ENCODE measurements around the gene IGFL4. TPM values are rescaled to one million over a fixed set of nuclear protein-coding genes. Genes with fewer than 3 reads are reported as not detected.
A peak's percentile ranks its signal among the peaks of the same experiment; 100 is the strongest.

Gene IGFL4
- total and polyA plus RNA-seq, 2 of the 8 experiments (the other 6 are each of a cell fraction or from before 2014, with no cell fraction given), result 0.05 to 0.11 TPM

DNA sequence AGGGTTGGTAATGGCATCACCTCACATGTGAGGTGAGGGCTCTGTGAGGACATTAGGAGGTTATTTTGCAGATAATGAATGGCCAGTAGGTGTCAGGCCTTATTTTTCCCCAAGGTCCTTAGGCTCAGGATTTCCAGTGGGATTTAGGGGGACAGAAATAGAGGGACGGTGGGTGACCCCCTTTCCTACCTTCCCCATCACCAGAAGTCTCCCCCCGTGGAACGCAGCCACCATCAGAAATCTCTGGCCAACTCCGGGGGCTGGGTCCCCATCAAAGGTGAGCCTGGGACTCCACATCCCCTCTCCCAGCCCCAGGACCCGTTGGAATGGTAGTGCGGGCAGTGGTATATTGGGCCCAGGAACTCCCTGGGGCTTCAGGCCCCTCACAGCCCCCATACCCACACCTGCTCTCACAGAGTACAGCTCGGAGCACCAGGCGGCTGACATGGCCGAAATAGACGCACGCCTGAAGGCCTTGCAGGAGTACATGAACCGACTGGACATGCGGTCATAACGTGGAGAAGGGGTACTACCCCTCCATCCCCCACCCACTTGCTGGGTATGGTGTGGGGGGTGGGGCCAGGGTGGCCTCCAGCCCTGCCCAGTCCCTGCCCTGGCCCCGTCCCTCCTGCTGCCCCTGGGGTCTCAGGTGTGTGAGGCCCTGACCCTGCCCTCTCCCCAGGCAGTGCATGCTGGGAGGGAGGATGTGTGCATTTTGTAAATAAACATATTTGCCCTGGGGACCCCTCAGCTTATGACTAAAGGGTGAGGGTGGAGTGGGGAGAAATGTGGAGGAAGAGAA lies 22.7 kb downstream of the IGFL4 start:
- Histone ChIP-seq H3K23me2 (ENCODE audit: low read depth, low read length) (peaks cover 19% of the 10 kb centered on the region; the same call in 1 of the 2 replicates), H4K5ac (ENCODE audit: insufficient read length, low read depth, low read length) (no peak overlapping the region), H3K23ac (ENCODE audit: insufficient read length) (no peak overlapping the region), H3K27ac (ENCODE audit: low read depth, low read length) (no peak overlapping the region), H2BK120ac (replicated peaks; ENCODE audit: low read depth, low read length) (no peak overlapping the region), H3K56ac (replicated peaks; ENCODE audit: insufficient read length, low read depth, low read length) (no peak overlapping the region), H3K4me3 (ENCODE audit: extremely low read depth in 1 of 4, insufficient read depth in 2 of 4, low read depth in 3 of 4, low read length in 4 of 4) (no peak overlapping the region), H2BK5ac (ENCODE audit: low read depth, low read length) (no peak overlapping the region), H3K9me3 (ENCODE audit: insufficient read depth in 2 of 2, low read depth in 1 of 2, low read length in 1 of 2) (no peaks in the 10 kb centered on the region), H2AFZ (ENCODE audit: low read length) (no peak overlapping the region), H3K4ac (replicated peaks; ENCODE audit: insufficient read length, low read depth, low read length) (no peak overlapping the region), H3K79me2 (ENCODE audit: control insufficient read depth in 1 of 2, insufficient read depth in 2 of 2, low read length in 2 of 2) (no peaks in the 10 kb centered on the region), H3K79me1 (ENCODE audit: low read depth, low read length) (no peaks in the 10 kb centered on the region), H3K9ac (replicated peaks in 1 of 4; ENCODE audit: extremely low read depth in 1 of 4, low read depth in 3 of 4, low read length in 3 of 4) (no peak overlapping the region), H2BK20ac (ENCODE audit: low read length) (no peak overlapping the region), H3K27me3 (replicated peaks in 1 of 4; ENCODE audit: control insufficient read depth in 3 of 4, extremely low read depth in 1 of 4, insufficient read depth in 3 of 4, low read length in 3 of 4) (peaks cover 5 to 21% (median 19%) of the 10 kb centered on the region in 4 experiments), H3K18ac (ENCODE audit: extremely low read depth, low read length) (no peak overlapping the region), H2BK15ac (ENCODE audit: low read length) (no peak overlapping the region), H4K91ac (replicated peaks; ENCODE audit: insufficient read length, low read length) (no peak overlapping the region), H2BK12ac (ENCODE audit: low read depth, low read length) (no peak overlapping the region), H2AK5ac (ENCODE audit: low read depth, low read length) (no peak overlapping the region), H4K8ac (ENCODE audit: extremely low read depth, insufficient read depth, low read length) (peak overlapping the region; percentile 35; the same call in 1 of the 2 replicates), H4K20me1 (replicated peaks in 1 of 2; ENCODE audit: control insufficient read depth in 1 of 2, insufficient read depth in 2 of 2, low read length in 2 of 2) (peaks cover 2 to 9% of the 10 kb centered on the region in 2 experiments), H3K4me1 (replicated peaks in 1 of 4; ENCODE audit: control insufficient read depth in 3 of 4, insufficient read depth in 4 of 4, low read length in 3 of 4) (peaks cover 0 to 21% (median 18%) of the 10 kb centered on the region in 4 experiments; a peak in 6 of 7 replicates), H3K14ac (ENCODE audit: insufficient read length) (no peak overlapping the region), H3K4me2 (ENCODE audit: insufficient read depth in 1 of 2, low read depth in 2 of 2, low read length in 2 of 2) (no peak overlapping the region), H3K36me3 (ENCODE audit: control insufficient read depth in 2 of 4, insufficient read depth in 4 of 4, low read length in 3 of 4) (no peaks in the 10 kb centered on the region; a peak in 2 of 8 replicates)
- DNase-seq (ENCODE audit: low read depth in 1 of 2, low spot score in 2 of 2), result no peak
- ChIA-PET POLR2A (ENCODE audit: partially characterized antibody) (no interaction called here), CTCF (ENCODE audit: partially characterized antibody) (interaction anchor here (0.9 to 4.3 kb wide), 13 partner anchors 8 to 251 kb away, joined by 3 to 44 read pairs (median 5); no protein-coding TSS in a partner anchor)
- 91% methylated on average over 13 of the region's 15 CpGs; no CpG with 5 or more reads in 1 of the 2 experiments for WGBS, 2 experiments (ENCODE audit: extremely low coverage in 1 of 2, insufficient coverage in 1 of 2, insufficient read length in 1 of 2, insufficient replicate concordance in 2 of 2, low coverage in 1 of 2, low lambda C conversion rate in 2 of 2, missing lambda C conversion rate in 1 of 2)
- TF ChIP-seq SIRT6 (IDR thresholded peaks at IDR 0.05; ENCODE audit: low read length) (no peak), CEBPB (IDR thresholded peaks at IDR 0.05; ENCODE audit: low read depth, low read length) (no peak), RBBP5 (IDR thresholded peaks at IDR 0.05; ENCODE audit: borderline replicate concordance, low read depth, low read length) (no peak), ZNF274 (IDR thresholded peaks at IDR 0.05; ENCODE audit: borderline replicate concordance, extremely low read depth, low read length) (no peak), FOSL1 (IDR thresholded peaks at IDR 0.05; ENCODE audit: insufficient read depth, low read depth, low read length) (no peak), RNF2 (IDR thresholded peaks at IDR 0.05; ENCODE audit: borderline replicate concordance, low read depth, low read length, missing control alignments, poor library complexity, severe bottlenecking) (no peak), NRF1 (IDR thresholded peaks at IDR 0.05; ENCODE audit: low read depth, low read length) (no peak), MAFK (IDR thresholded peaks at IDR 0.05; ENCODE audit: low read depth, low read length) (no peak)
- no peak for FAIRE-seq
